KMS-11 (cell line): Measurements from ENCODE around the gene AP3M1.

Source experiments
- H2AFZ ChIP-seq: fragments of 200-600 bp; sonication (generic); 2 replicates; pipeline ENCODE4 v1.6.1; 2016; ENCODE audit warnings: antibody characterized with exemption, mixed run types, low read depth
- H3K27ac ChIP-seq: fragments of 200-600 bp; sonication (generic); 2 replicates; pipeline ENCODE4 v1.6.1; 2016; ENCODE audit warnings: mild to moderate bottlenecking, mixed run types
- H3K27me3 ChIP-seq: fragments of 200-600 bp; sonication (generic); 2 replicates; pipeline ENCODE4 v1.6.1; 2017; ENCODE audit warnings: mild to moderate bottlenecking, low read depth, mixed run types, moderate library complexity; ENCODE audit not compliant: insufficient read depth
- H3K36me3 ChIP-seq: fragments of 200-600 bp; sonication (generic); 2 replicates; pipeline ENCODE4 v1.6.1; 2017; ENCODE audit warnings: mild to moderate bottlenecking, mixed run types; ENCODE audit not compliant: insufficient read depth
- H3K4me1 ChIP-seq: fragments of 200-600 bp; sonication (generic); 2 replicates; pipeline ENCODE4 v1.6.1; 2016; ENCODE audit warnings: mild to moderate bottlenecking, low read depth, mixed run types; ENCODE audit not compliant: poor library complexity, severe bottlenecking
- H3K4me2 ChIP-seq: fragments of 200-600 bp; sonication (generic); 2 replicates; pipeline ENCODE4 v1.7.0; 2016; ENCODE audit warnings: mild to moderate bottlenecking, mixed run types
- H3K4me3 ChIP-seq: fragments of 200-600 bp; sonication (generic); IDR thresholded peaks from 2 replicates; pipeline ENCODE4 v1.6.1; 2017; ENCODE audit warnings: low read depth, low read length, mixed read lengths; ENCODE audit not compliant: insufficient read depth
- H3K79me2 ChIP-seq: fragments of 200-600 bp; sonication (generic); 2 replicates; pipeline ENCODE4 v1.6.1; 2016; ENCODE audit warnings: low read depth, mixed run types; ENCODE audit not compliant: insufficient read depth
- H3K9ac ChIP-seq: fragments of 200-600 bp; sonication (generic); 2 replicates; pipeline ENCODE4 v1.6.1; 2016; ENCODE audit warnings: mild to moderate bottlenecking, mixed run types
- H4K20me1 ChIP-seq: fragments of 200-600 bp; sonication (generic); 2 replicates; pipeline ENCODE4 v1.6.1; 2016; ENCODE audit warnings: mild to moderate bottlenecking, mixed run types; ENCODE audit not compliant: insufficient read depth
- CTCF ChIP-seq: fragments of 200-600 bp; sonication (generic); conservative IDR thresholded peaks from 2 replicates; pipeline ENCODE4 v1.6.1; 2017; ENCODE audit warnings: low read depth, mild to moderate bottlenecking, antibody characterized with exemption, low read length, moderate library complexity, mixed read lengths

Gene AP3M1

DNA sequence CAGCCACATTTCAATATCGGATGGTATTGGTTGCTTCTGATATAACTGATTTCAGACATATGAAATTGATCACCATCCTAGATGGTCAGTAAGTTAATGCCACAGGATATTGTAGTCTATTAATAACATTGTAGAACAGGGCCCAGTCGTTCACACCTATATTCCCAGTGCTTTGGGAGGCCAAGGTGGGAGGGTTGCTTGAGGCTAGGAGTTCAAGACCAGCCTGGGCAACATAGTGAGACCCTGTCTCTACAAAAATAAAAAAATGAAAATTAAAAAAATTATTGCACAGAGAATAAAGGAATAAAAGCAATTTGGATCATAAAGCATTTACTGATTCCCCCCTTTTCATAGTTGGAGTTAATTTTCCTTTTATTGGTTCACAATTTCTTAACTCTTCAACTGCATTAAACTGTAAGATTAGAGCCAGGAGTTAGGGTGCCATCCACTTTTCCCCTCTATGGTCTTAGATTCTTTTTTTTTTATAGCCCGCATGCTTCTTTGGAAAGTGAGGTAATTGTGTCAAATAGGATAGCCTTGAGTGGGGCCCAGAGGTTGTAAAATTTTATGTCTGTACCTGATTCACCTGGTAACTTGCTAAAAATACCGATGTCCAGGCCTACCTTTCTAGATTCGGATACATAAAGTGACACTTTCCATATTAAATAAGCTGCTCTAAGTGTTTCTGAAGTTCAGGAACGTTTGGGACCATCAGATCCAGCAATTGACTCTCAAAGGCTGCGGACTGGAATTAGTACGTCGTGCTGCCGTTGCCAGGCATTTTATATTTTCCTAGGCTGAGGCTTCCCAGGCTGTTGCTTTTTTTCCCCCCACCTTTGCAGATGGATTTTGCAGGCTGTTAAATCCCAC lies 25.1 kb upstream of the AP3M1 start:
- Histone ChIP-seq H3K9ac (peak overlapping the region; percentile 98), H3K27me3 (no peaks in the 10 kb centered on the region), H3K4me1 (peaks cover 24% of the 10 kb centered on the region), H3K4me3 (no peak overlapping the region), H3K27ac (peak overlapping the region; percentile 81), H3K4me2 (peak overlapping the region; percentile 55), H4K20me1 (no peaks in the 10 kb centered on the region), H3K36me3 (no peaks in the 10 kb centered on the region), H2AFZ (peak overlapping the region; percentile 79), H3K79me2 (peaks cover 20% of the 10 kb centered on the region; the same call in 1 of the 2 replicates)
- no peak for TF ChIP-seq CTCF

DNA sequence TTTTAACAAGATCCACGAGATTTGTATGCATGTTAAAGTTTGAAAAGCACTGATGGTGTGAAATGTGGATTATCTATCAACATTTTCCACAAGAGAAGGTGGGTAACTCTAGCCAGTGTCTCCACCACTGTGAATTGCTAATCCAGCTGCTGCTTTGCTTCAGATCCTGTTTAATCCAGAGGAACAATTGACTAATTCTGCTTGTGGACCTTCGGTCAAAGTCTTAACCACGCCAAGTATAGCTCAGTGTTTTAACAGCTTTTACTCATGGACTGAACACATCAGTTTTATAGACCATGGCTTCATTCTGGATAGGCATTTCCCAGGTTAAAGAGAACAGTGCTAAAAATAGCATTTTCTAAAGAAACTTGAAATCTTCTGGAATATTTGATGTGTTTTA lies 23.9 kb upstream of the AP3M1 start:
- Histone ChIP-seq H3K36me3 (no peaks in the 10 kb centered on the region), H3K4me2 (no peak overlapping the region), H3K79me2 (peaks cover 20% of the 10 kb centered on the region; the same call in 1 of the 2 replicates), H3K27me3 (no peaks in the 10 kb centered on the region), H2AFZ (no peak overlapping the region), H4K20me1 (no peaks in the 10 kb centered on the region), H3K9ac (no peak overlapping the region), H3K4me3 (no peak overlapping the region), H3K27ac (no peak overlapping the region), H3K4me1 (peaks cover 24% of the 10 kb centered on the region)
- no peak for TF ChIP-seq CTCF

DNA sequence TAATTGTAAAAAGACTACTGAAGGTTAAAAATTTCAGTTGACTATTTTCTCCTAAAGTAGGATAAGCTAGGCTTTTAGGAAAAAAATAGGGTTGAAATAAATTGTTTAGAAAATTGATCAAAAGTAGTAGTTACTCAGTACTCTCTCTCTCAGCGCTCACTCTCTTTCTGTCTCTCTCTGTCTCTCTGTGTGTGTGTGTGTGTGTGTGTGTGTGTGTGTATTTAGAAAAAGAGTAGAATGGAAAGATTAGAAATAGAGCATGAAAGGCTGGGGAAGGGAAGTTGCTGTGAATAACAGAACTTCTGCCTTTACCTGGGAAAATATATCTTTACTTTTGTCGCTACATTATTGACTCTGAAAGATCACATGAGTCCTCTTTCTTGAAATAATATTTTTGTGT lies 21.0 kb upstream of the AP3M1 start:
- Histone ChIP-seq H3K79me2 (no peaks in the 10 kb centered on the region; the same call in 1 of the 2 replicates), H3K27me3 (no peaks in the 10 kb centered on the region), H3K9ac (no peak overlapping the region), H3K4me2 (no peak overlapping the region), H3K36me3 (no peaks in the 10 kb centered on the region), H4K20me1 (no peaks in the 10 kb centered on the region), H3K4me3 (no peak overlapping the region), H3K27ac (no peak overlapping the region), H3K4me1 (peaks cover 14% of the 10 kb centered on the region), H2AFZ (no peak overlapping the region)
- no peak for TF ChIP-seq CTCF

DNA sequence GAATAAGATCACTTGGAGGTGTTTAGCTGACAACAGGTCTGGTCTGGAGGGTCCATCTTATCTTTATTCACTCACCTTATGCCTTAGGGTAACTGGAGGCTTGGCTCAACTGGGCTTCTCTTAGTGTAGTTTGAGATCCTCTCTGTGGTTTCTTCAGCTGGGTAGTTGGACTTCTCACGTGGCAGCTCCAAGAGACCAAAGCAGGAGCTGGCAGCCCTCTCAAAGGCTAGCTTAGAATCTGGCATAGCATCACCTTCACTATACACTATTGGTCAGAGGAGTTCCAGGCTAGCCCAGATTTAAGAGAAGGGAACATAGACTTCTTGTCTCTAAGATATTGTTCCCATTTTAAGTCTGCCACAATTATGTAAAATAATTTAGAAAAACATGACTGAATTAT lies 16.8 kb upstream of the AP3M1 start:
- H3K27ac ChIP-seq, result no peak overlapping the region
- no peak for TF ChIP-seq CTCF
- no peaks in the 10 kb centered on the region for H3K27me3 ChIP-seq
- H3K36me3 ChIP-seq, result no peaks in the 10 kb centered on the region
- no peak overlapping the region for H2AFZ ChIP-seq
- H4K20me1 ChIP-seq, result no peaks in the 10 kb centered on the region
- no peak overlapping the region for H3K4me2 ChIP-seq
- H3K4me3 ChIP-seq, result no peak overlapping the region
- H3K9ac ChIP-seq, result no peak overlapping the region; the same call in 1 of the 2 replicates
- no peaks in the 10 kb centered on the region; the same call in 1 of the 2 replicates for H3K79me2 ChIP-seq
- peaks cover 36% of the 10 kb centered on the region for H3K4me1 ChIP-seq
